Activated CD4-positive, alpha-beta T cell treated with anti-CD3 and anti-CD28 coated beads, Interleukin-2, Interleukin-4, amounts not matched to agents 100 ng/mL and 50 ng/mL, durations not matched to agents 16 hours and 8 hours (primary cell): ENCODE results near the gene MRAS.
"Not testable (repeated sequence)": the region's sequence is repeated elsewhere in the genome, so short reads cannot be mapped to it uniquely, and the experiment has no call there.

Experiments
- DNase-seq: peaks from one replicate; pipeline ENCODE4 v3.0.0-alpha.2; 2020; ENCODE audit warnings: low spot score

MRAS gene

GRCh38 chr3:138367326-138367850, 19.0 kb downstream of the MRAS start:
- DNase-seq = no peak

GRCh38 chr3:138367911-138368310, 19.5 kb downstream of the MRAS start:
- no peak for DNase-seq

GRCh38 chr3:138369151-138369900, 20.9 kb downstream of the MRAS start:
- no peak for DNase-seq

- no peak for DNase-seq
These were observed 21.9 kb downstream of the MRAS start for GRCh38 chr3:138370321-138370720.

- DNase-seq = peak; percentile 31
These were observed 22.9 kb downstream of the MRAS start for GRCh38 chr3:138371070-138371965.

GRCh38 chr3:138373087-138373735, 24.8 kb downstream of the MRAS start:
- DNase-seq = no peak

GRCh38 chr3:138373736-138374094, 25.3 kb downstream of the MRAS start:
- no peak for DNase-seq

- no peak for DNase-seq
These were observed 26.3 kb downstream of the MRAS start for GRCh38 chr3:138374573-138375134.

- DNase-seq = no peak
These were observed 27.1 kb downstream of the MRAS start for GRCh38 chr3:138375447-138375846.

- no peak for DNase-seq
These were observed 28.3 kb downstream of the MRAS start for GRCh38 chr3:138376663-138377062.

GRCh38 chr3:138377212-138377611, 28.8 kb downstream of the MRAS start:
- not testable (repeated sequence) for DNase-seq

- DNase-seq = no peak
These were observed 29.4 kb downstream of the MRAS start for GRCh38 chr3:138377804-138378203.

- DNase-seq = no peak
These were observed 30.0 kb downstream of the MRAS start for GRCh38 chr3:138378331-138378730.

GRCh38 chr3:138378990-138379389, 30.6 kb downstream of the MRAS start:
- no peak for DNase-seq

- DNase-seq = no peak
These were observed 33.1 kb downstream of the MRAS start for GRCh38 chr3:138381413-138381901.

GRCh38 chr3:138381950-138382715, 33.8 kb downstream of the MRAS start:
- no peak for DNase-seq

- DNase-seq = no peak
These were observed 35.5 kb downstream of the MRAS start for GRCh38 chr3:138383715-138384465.

- DNase-seq = no peak
These were observed 36.2 kb downstream of the MRAS start for GRCh38 chr3:138384531-138384930.

GRCh38 chr3:138384976-138385375, 36.6 kb downstream of the MRAS start:
- no peak for DNase-seq

- DNase-seq = no peak
These were observed 40.8 kb downstream of the MRAS start for GRCh38 chr3:138389144-138389601.
